A549 (cell line): ENCODE data around the gene SIM1. TPM values are rescaled to one million over a fixed set of nuclear protein-coding genes. Genes with fewer than 3 reads are reported as not detected.

Source experiments
- ATAC-seq, 2 experiments: fragments of 200-7000 bp in 1 of 2; fragments of >200 bp in 1 of 2; cut with Nextera tagmentation in 1 of 2; cut with Tn5 transposase in 1 of 2; 3 replicates each; pipeline versions ENCODE4 v1.8.0 to v1.9.1; 2018 to 2020; ENCODE audit warnings: mild to moderate bottlenecking in 1 of 2, moderate library complexity in 1 of 2
- CTCF ChIA-PET: fragments of 300-600 bp; sonication (Branson Sonifier 250); formaldehyde crosslinking; extraction: SDS; loops from one replicate; lab custom pipeline; 2021; ENCODE audit warnings: antibody characterized with exemption, inconsistent platforms; lab: Yijun Ruan, JAX
- POLR2A ChIA-PET: fragments of 350-600 bp; formaldehyde crosslinking; extraction: SDS; loops from one replicate; lab custom pipeline; 2021; ENCODE audit warnings: antibody characterized with exemption, inconsistent platforms; lab: Yijun Ruan, JAX
- DNase-seq, 2 experiments: peaks; one replicate each; pipeline versions ENCODE4 v3.0.0 to v3.0.0-alpha.2; 2011 to 2016; ENCODE audit warnings: low read depth in 1 of 2, low spot score in 1 of 2
- FAIRE-seq: peaks from 2 replicates; lab custom pipeline; 2011; peaks lifted over from hg19 to GRCh38; lab: Jason Lieb, UNC
- H3K27ac ChIP-seq, 2 experiments: fragments of >200 bp; sonication (Bioruptor Twin); formaldehyde crosslinking; 3 replicates each; pipeline ENCODE4 v1.5.1; 2016 to 2017
- H3K4me1 ChIP-seq: fragments of >200 bp; sonication (Bioruptor Twin); formaldehyde crosslinking; 3 replicates; pipeline ENCODE4 v1.6.1; 2016
- H3K4me2 ChIP-seq: fragments of >200 bp; sonication (Bioruptor Twin); formaldehyde crosslinking; 3 replicates; pipeline ENCODE4 v1.6.1; 2016
- H3K4me3 ChIP-seq: fragments of >200 bp; sonication (Bioruptor Twin); formaldehyde crosslinking; 3 replicates; pipeline ENCODE4 v1.5.1; 2016
- H3K9me3 ChIP-seq: fragments of >200 bp; sonication (Bioruptor Twin); formaldehyde crosslinking; 3 replicates; pipeline ENCODE4 v1.6.1; 2016
- CBX8 ChIP-seq: fragments of 200-600 bp; sonication (generic); IDR thresholded peaks from 2 replicates; pipeline ENCODE4 v1.6.1; 2016
- ESRRA ChIP-seq: fragments of 150-350 bp; IDR thresholded peaks from 2 replicates; pipeline ENCODE4 v1.6.1; 2014; ENCODE audit warnings: mild to moderate bottlenecking, low read length, borderline replicate concordance
- FOSB ChIP-seq: fragments of 250-450 bp; sonication (Bioruptor Pico); IDR thresholded peaks from 2 replicates; pipeline ENCODE4 v1.5.0; 2020; ENCODE audit warnings: mild to moderate bottlenecking, moderate library complexity
- FOSL2 ChIP-seq, 2 experiments: fragments of 450-650 bp in 1 of 2; fragments of >200 bp in 1 of 2; sonication (Bioruptor Twin) in 1 of 2; formaldehyde crosslinking; IDR thresholded peaks; 2 replicates each; pipeline versions ENCODE4 v1.5.0 to v1.6.1; 2016 to 2020; ENCODE audit warnings: mild to moderate bottlenecking in 1 of 2, moderate library complexity in 1 of 2
- GATA3 ChIP-seq: IDR thresholded peaks from 2 replicates; pipeline ENCODE4 v1.6.1; 2012; ENCODE audit warnings: borderline replicate concordance
- HEYL ChIP-seq: fragments of 250-450 bp; sonication (Bioruptor Pico); IDR thresholded peaks from 2 replicates; pipeline ENCODE4 v1.8.0; 2021; ENCODE audit warnings: mild to moderate bottlenecking, moderate library complexity
- HOXB5 ChIP-seq: fragments of 250-450 bp; sonication (Bioruptor Pico); IDR thresholded peaks from 2 replicates; pipeline ENCODE4 v1.5.0; 2020; ENCODE audit warnings: mild to moderate bottlenecking, moderate library complexity
- NPAS2 ChIP-seq: fragments of 250-450 bp; sonication (Bioruptor Pico); IDR thresholded peaks from 2 replicates; pipeline ENCODE4 v1.8.0; 2022; ENCODE audit warnings: mild to moderate bottlenecking, moderate library complexity, borderline replicate concordance
- NR3C1 ChIP-seq: fragments of >200 bp; sonication (Bioruptor Twin); formaldehyde crosslinking; IDR thresholded peaks from 3 replicates; pipeline ENCODE4 v1.6.1; 2017
- PHF8 ChIP-seq: fragments of 200-600 bp; sonication (generic); IDR thresholded peaks from 2 replicates; pipeline ENCODE4 v1.6.1; 2016; ENCODE audit warnings: low read depth, mild to moderate bottlenecking, antibody characterized with exemption, moderate library complexity, borderline replicate concordance
- POLR2AphosphoS2 ChIP-seq: conservative IDR thresholded peaks from 2 replicates; pipeline ENCODE4 v1.6.1; 2012; ENCODE audit warnings: low read length, improper control_type of control experiment, inconsistent platforms
- SMC3 ChIP-seq: fragments of >200 bp; sonication (Bioruptor Twin); formaldehyde crosslinking; IDR thresholded peaks from 3 replicates; pipeline ENCODE4 v1.6.1; 2018; ENCODE audit warnings: inconsistent platforms
- SREBF2 ChIP-seq: fragments of 450-650 bp; IDR thresholded peaks from 2 replicates; pipeline ENCODE4 v1.6.1; 2014; ENCODE audit warnings: mild to moderate bottlenecking, moderate library complexity
- TFCP2L1 ChIP-seq: fragments of 250-450 bp; sonication (Bioruptor Pico); IDR thresholded peaks from 2 replicates; pipeline ENCODE4 v1.5.0; 2021; ENCODE audit warnings: mild to moderate bottlenecking
- WGBS: methylation state at CpG from one replicate; pipeline ENCODE4 v1.1.6; 2017; ENCODE audit errors: missing lambda C conversion rate; 5-methylcytosine and 5-hydroxymethylcytosine counted together
- polyA plus RNA-seq, 4 experiments: library from polyadenylated mRNA; depleted of rRNA in 3 of 4; stranded (reverse); fragments of >200 nt; fragmentation: RNase III in 1 of 4; extraction: RNeasy Plus Mini Kit Qiagen cat#74134 plus additional on column Dnase treatment in 1 of 4; gene quantifications; 2 replicates in 3 of 4; 3 replicates in 1 of 4; pipeline ENCODE4 v1.2.3, GENCODE V29; 2011 to 2017
- TF ChIP-seq, protein P1 (sequence below): IDR thresholded peaks from 2 replicates; pipeline ENCODE4 v1.6.1; 2012; ENCODE audit warnings: low read depth, borderline replicate concordance
- TF ChIP-seq, protein P2 (sequence below): fragments of 450-650 bp; IDR thresholded peaks from 2 replicates; pipeline ENCODE4 v1.6.1; 2014; ENCODE audit warnings: antibody characterized with exemption
- TF ChIP-seq, protein P3 (sequence below): IDR thresholded peaks from 2 replicates; pipeline ENCODE4 v1.6.1; 2012

The SIM1 gene
- polyA plus RNA-seq, 2 of the 4 experiments (the other 2 are of a cell fraction) = not detected

DNA sequence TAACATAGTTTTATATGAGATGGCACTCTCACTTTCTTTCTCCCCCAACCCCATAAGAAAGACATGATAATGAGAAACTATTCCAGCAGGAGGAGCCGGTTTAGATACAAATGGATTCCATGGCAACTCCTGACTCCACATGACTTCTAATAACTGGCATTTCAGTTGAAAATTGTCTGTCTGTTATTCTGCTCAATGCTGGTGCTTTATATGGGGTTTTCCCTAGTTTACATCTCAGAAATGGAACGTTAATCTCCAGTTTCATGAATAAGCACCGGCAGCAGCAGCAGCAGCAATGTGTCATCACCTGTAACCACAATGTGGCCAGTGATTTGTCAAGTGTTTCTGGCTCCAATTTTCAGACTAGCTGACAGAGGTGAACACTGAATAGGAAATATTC is 8.0 kb upstream of the SIM1 start:
- Histone ChIP-seq H3K4me1 (peaks cover 11% of the 10 kb centered on the region; the same call in 1 of the 3 replicates), H3K9me3 (no peaks in the 10 kb centered on the region), H3K4me3 (no peak overlapping the region), H3K4me2 (peak overlapping the region; percentile 34; the same call in 2 of the 3 replicates), H3K27ac (no peak overlapping the region)
- ATAC-seq = 0 out of 6 replicates have a peak, but pooled peaks of 1 of the 2 experiments have one; percentile 56
- ChIA-PET CTCF (interaction anchor here (0.7 to 1.3 kb wide), 3 partner anchors 297 to 366 kb away, joined by 3 read pairs; no protein-coding TSS in a partner anchor), POLR2A (no interaction called here)
- no peak for FAIRE-seq
- DNase-seq = peak in 1 of 2 experiments; percentile 3
- TF ChIP-seq, protein P1, sequence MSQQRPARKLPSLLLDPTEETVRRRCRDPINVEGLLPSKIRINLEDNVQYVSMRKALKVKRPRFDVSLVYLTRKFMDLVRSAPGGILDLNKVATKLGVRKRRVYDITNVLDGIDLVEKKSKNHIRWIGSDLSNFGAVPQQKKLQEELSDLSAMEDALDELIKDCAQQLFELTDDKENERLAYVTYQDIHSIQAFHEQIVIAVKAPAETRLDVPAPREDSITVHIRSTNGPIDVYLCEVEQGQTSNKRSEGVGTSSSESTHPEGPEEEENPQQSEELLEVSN = no peak
- TF ChIP-seq TFCP2L1 (CRISPR knock-in tag) (no peak), FOSB (CRISPR knock-in tag) (no peak), CBX8 (no peak), HOXB5 (CRISPR knock-in tag) (no peak), HEYL (CRISPR knock-in tag) (no peak), PHF8 (no peak), ESRRA (no peak), SREBF2 (no peak), GATA3 (no peak)
- TF ChIP-seq, protein P2, sequence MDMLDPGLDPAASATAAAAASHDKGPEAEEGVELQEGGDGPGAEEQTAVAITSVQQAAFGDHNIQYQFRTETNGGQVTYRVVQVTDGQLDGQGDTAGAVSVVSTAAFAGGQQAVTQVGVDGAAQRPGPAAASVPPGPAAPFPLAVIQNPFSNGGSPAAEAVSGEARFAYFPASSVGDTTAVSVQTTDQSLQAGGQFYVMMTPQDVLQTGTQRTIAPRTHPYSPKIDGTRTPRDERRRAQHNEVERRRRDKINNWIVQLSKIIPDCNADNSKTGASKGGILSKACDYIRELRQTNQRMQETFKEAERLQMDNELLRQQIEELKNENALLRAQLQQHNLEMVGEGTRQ = no peak
- WGBS = 23% methylated on average over 3 of the region's 3 CpGs

DNA sequence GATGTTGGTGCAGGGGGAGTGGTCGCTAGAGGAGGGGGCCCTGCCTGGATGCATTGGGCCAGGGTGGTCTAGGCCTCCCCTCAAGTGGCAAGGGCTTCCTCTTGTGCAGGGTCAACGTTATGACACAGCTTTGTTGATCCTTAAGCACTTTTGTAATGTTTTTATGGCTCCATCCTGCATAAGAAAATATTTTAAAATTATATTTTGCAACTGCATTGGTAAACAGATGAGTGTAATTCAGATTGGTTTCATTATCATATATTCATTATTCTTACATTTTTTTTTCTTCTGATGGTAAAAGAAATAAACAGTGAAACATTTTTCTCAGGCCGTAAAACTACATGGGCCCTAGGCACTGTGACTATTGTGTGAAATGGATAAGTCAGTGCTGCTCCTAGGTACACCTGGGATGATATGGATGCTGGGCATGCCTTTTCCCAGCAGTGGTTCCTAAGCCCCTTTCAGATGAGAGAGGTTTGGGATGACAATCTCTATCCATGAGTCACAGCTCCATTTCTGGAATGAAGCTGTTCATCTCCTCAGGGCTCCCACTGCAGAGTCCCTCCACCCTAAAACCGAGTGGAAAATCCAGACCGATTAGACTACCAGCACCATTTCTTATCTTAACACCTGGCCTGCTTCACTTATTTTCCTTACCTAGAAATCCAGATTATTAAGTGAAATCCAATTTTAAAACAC is 5.8 kb upstream of the SIM1 start:
- 0 out of 3 replicates have a peak, but pooled peaks cover 4% of the 10 kb centered on the region for H3K4me1 ChIP-seq
- DNase-seq = no peak
- ATAC-seq = no peak
- H3K4me2 ChIP-seq = no peak overlapping the region
- CTCF ChIA-PET = interaction anchor here (2.6 kb wide), 1 partner anchor 10 kb away, joined by 10 read pairs; no protein-coding TSS in a partner anchor
- POLR2A ChIA-PET = no interaction called here
- 82% methylated on average over 4 of the region's 5 CpGs for WGBS
- no peaks in the 10 kb centered on the region for H3K9me3 ChIP-seq
- H3K27ac ChIP-seq = no peak overlapping the region
- H3K4me3 ChIP-seq = no peak overlapping the region
- no peak for FAIRE-seq
- TF ChIP-seq FOSL2 (IDR thresholded peaks at IDR 0.05) (no peak), FOSL2 (CRISPR knock-in tag; IDR thresholded peaks at IDR 0.05) (no peak), NR3C1 (no peak), TFCP2L1 (CRISPR knock-in tag) (no peak), POLR2AphosphoS2 (no peak), SMC3 (no peak)
- TF ChIP-seq, protein P3, sequence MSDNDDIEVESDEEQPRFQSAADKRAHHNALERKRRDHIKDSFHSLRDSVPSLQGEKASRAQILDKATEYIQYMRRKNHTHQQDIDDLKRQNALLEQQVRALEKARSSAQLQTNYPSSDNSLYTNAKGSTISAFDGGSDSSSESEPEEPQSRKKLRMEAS = no peak
- TF ChIP-seq, all 56 proteins: peak for 0

DNA sequence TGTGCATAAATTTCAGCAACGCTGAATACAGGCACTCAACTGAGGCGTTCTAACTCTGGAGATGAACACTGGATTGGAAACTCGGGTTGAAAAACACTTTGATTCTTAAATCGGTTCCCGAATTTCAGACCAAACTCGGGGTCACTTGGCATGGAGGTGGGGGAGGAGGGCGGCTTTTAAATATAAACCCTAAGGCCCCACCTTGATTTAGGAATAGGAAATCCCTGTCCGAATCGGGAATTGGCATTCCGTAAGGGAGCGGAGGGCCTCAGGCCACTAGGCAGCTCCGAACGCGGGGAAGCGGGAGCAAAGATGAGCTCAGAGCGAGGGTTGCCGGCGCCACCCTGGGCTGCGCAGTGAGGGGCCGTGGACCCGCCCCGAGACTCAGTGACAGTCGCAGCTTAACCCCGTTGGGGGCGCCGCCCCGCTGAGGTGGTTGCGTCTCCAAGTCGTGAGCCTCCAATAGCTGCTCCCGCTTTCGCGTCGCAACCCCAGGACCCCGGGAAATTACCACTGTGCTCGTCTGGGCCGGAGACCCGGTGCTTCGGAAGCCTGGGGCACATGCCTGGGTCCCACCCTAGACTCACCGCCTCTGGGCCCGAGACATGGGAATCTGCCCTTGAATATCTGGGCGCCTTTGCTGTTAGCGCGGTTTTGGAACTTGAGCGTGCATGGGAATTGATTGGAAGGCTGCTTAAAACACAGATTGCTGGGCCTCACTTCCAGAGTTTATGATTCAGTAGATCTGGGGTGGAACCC is 4.6 kb upstream of the SIM1 start:
- Histone ChIP-seq H3K4me1 (0 out of 3 replicates have a peak, but pooled peaks cover 4% of the 10 kb centered on the region), H3K27ac (no peak overlapping the region)
- FAIRE-seq = no peak
- CTCF ChIA-PET = interaction anchor here (1.1 kb wide), 1 partner anchor 10 kb away, joined by 3 read pairs; no protein-coding TSS in a partner anchor
- TF ChIP-seq NPAS2 (CRISPR knock-in tag) = no peak
- TF ChIP-seq, all 56 proteins: peak for 0
- POLR2A ChIA-PET = no interaction called here
- Histone ChIP-seq H3K4me3 (no peak overlapping the region), H3K9me3 (no peaks in the 10 kb centered on the region), H3K4me2 (no peak overlapping the region)
- 90% methylated on average over 28 of the region's 44 CpGs for WGBS
- DNase-seq = no peak
- no peak for ATAC-seq
